ENCODE measurements around the gene UBTF. TPM values are rescaled to one million over a fixed set of nuclear protein-coding genes. Genes with fewer than 3 reads are reported as not detected.

Gene UBTF
- total RNA-seq, 1 donor from 2014 or later: 62.1 TPM

- H3K9me3 Mint-ChIP-seq (ENCODE audit: low read depth): no peaks in the 10 kb centered on the region
- TF ChIP-seq CTCF (IDR thresholded peaks at IDR 0.05): no peak
- peaks cover under 1% of the 10 kb centered on the region for H3K4me1 Mint-ChIP-seq (ENCODE audit: low read depth)
- peaks cover 33% of the 10 kb centered on the region for H3K36me3 Mint-ChIP-seq (ENCODE audit: low read depth)
- peak overlapping the region; percentile 36 for H3K27ac Mint-ChIP-seq (ENCODE audit: unreplicated experiment)
- no peaks in the 10 kb centered on the region for H3K27me3 Mint-ChIP-seq (ENCODE audit: low read depth)
- no peak overlapping the region for H3K4me3 Mint-ChIP-seq (ENCODE audit: unreplicated experiment)
- DNase-seq (ENCODE audit: low spot score): peak; percentile 91
Measured at GRCh38 chr17:44211281-44212265, 7.9 kb downstream of the UBTF start.

DNA sequence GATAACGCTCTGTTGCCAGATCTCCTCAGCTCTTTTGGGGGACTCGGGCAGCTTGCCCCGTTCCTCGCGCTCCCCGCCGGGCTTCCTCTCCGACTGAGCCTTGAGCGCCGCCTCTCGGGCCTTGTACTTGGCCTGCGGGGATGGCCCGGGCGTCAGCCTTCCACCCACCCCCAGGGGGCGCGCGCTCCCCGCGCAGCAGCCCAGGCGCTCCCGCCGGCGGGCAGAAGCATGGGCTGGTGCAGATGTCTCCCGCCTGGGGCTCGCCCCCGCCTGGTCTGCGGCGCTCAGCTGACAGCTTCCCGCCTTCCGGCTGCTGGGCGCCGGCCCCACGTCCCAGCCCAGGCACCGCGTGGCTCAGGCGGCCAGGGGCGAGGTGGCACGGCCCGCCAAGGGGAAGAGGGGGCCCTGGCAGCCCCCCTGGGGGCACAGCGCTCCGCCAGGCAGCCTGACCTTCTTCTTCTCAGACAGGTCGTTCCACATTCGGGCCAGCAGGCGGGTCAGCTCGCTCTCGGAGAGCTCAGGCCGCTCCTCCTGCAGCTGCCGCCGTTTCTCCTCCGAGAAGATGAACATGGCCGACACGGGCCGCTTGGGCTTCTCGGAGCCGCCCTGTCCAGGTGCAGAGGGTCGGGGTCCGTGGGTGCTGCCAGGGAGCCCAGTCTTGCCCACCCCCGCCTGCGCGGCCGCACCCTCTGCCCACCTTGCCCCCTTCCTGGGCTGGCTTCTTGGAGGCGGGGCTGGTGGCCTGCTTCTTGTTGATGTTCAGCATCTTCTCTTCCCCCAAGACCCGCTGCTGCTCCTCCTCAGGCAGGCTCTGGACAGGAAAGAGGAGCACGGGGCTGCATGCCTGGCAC, 8.9 kb downstream of the UBTF start:
- peak; percentile 95 for DNase-seq (ENCODE audit: low spot score)
- no peaks in the 10 kb centered on the region for H3K27me3 Mint-ChIP-seq (ENCODE audit: low read depth)
- H3K9me3 Mint-ChIP-seq (ENCODE audit: low read depth): no peaks in the 10 kb centered on the region
- H3K4me1 Mint-ChIP-seq (ENCODE audit: low read depth): no peaks in the 10 kb centered on the region
- H3K4me3 Mint-ChIP-seq (ENCODE audit: unreplicated experiment): no peak overlapping the region
- peak overlapping the region; percentile 85 for H3K27ac Mint-ChIP-seq (ENCODE audit: unreplicated experiment)
- peaks cover 30% of the 10 kb centered on the region for H3K36me3 Mint-ChIP-seq (ENCODE audit: low read depth)
- peak; percentile 98 for TF ChIP-seq CTCF (IDR thresholded peaks at IDR 0.05)

DNA sequence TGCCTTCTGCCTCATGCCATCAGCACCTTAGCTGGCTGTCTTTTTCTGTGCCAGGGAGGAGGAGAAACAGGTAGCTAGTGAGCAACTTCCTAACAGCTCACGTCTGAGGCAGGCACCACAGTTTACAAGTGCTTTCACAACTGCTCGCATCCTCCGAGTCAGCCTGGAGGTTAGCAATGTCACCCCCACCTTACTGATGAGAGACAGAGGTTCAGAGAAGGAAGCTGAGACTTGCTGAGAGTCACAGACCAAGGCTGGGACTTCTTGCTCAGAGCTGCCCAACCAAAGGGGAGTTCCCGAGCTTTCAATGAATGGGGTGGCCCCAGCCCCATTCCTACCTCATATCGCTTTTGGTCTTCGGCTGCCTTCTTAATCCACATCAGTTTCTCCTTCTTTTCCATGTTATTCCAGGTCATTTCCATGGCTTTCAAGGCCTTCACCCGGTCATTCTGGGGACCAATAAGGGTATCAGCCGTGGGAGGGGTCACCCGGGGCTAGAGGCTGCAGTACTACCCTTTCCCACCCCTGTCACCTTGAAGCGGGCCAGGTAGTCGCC, 9.6 kb downstream of the UBTF start:
- no peak for DNase-seq (ENCODE audit: low spot score)
- Mint-ChIP-seq H3K9me3 (ENCODE audit: low read depth) (no peaks in the 10 kb centered on the region), H3K4me3 (ENCODE audit: unreplicated experiment) (no peak overlapping the region), H3K27me3 (ENCODE audit: low read depth) (no peaks in the 10 kb centered on the region), H3K27ac (ENCODE audit: unreplicated experiment) (peak overlapping the region; percentile 85), H3K36me3 (ENCODE audit: low read depth) (peaks cover 26% of the 10 kb centered on the region), H3K4me1 (ENCODE audit: low read depth) (no peaks in the 10 kb centered on the region)
- TF ChIP-seq CTCF (IDR thresholded peaks at IDR 0.05): no peak

GRCh38 chr17:44207743-44208142, 11.7 kb downstream of the UBTF start:
- no peak for TF ChIP-seq CTCF (IDR thresholded peaks at IDR 0.05)
- Mint-ChIP-seq H3K36me3 (ENCODE audit: low read depth) (peaks cover 18% of the 10 kb centered on the region), H3K27me3 (ENCODE audit: low read depth) (no peaks in the 10 kb centered on the region), H3K4me3 (ENCODE audit: unreplicated experiment) (no peak overlapping the region), H3K9me3 (ENCODE audit: low read depth) (no peaks in the 10 kb centered on the region), H3K27ac (ENCODE audit: unreplicated experiment) (no peak overlapping the region), H3K4me1 (ENCODE audit: low read depth) (peaks cover 9% of the 10 kb centered on the region)
- no peak for DNase-seq (ENCODE audit: low spot score)

DNA sequence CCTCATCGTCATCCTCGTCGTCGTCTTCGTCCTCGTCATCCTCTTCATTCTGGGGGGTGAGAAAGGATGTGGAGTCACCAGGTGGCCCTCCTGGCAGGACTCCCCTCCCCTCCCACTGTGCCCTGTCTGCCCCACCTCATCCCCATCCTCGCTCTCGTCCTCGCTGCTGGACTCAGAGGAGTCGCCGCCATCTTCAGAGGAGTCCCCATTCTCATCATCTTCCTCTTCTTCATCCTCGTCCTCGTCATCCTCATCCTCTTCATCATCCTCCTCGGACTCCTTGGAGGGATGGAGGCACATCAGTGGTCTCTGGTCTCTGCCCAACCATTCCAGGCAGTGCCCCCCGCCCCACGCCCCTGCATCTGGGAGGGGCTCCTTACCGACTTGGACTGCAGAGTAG, 12.2 kb downstream of the UBTF start:
- Mint-ChIP-seq H3K4me3 (ENCODE audit: unreplicated experiment) (no peak overlapping the region), H3K27ac (ENCODE audit: unreplicated experiment) (no peak overlapping the region), H3K4me1 (ENCODE audit: low read depth) (peaks cover 9% of the 10 kb centered on the region), H3K36me3 (ENCODE audit: low read depth) (peaks cover 18% of the 10 kb centered on the region), H3K27me3 (ENCODE audit: low read depth) (no peaks in the 10 kb centered on the region), H3K9me3 (ENCODE audit: low read depth) (no peaks in the 10 kb centered on the region)
- DNase-seq (ENCODE audit: low spot score): no peak
- TF ChIP-seq CTCF (IDR thresholded peaks at IDR 0.05): no peak

Data from chondrocyte (in vitro differentiated cells).